ENCODE results near the gene LSM6. TPM values are rescaled to one million over a fixed set of nuclear protein-coding genes. Genes with fewer than 3 reads are reported as not detected.

The LSM6 gene
- total RNA-seq, 4 donors from 2014 or later = 17.6 to 66.0 (median 31.0) TPM

GRCh38 chr4:146183209-146183608 lies 7.7 kb downstream of the LSM6 start:
- no peak overlapping the region for H3K4me3 ChIP-seq
- peaks cover 0 to 45% (median 0%) of the 10 kb centered on the region in 3 donors for H3K36me3 ChIP-seq
- no peaks in the 10 kb centered on the region for H3K9me3 ChIP-seq
- H3K27me3 ChIP-seq = no peaks in the 10 kb centered on the region
- no peak overlapping the region for H3K27ac ChIP-seq
- H3K4me1 ChIP-seq = peaks cover 0 to 9% (median 0%) of the 10 kb centered on the region in 4 donors
- TF ChIP-seq CTCF (IDR thresholded peaks at IDR 0.05) (no peak), POLR2A (IDR thresholded peaks at IDR 0.05) (no peak)
- DNase-seq = no peak

GRCh38 chr4:146186041-146186440 lies 10.5 kb downstream of the LSM6 start:
- no peaks in the 10 kb centered on the region for H3K4me1 ChIP-seq
- no peak overlapping the region for H3K4me3 ChIP-seq
- H3K36me3 ChIP-seq = peaks cover 0 to 67% (median 0%) of the 10 kb centered on the region in 3 donors
- H3K27me3 ChIP-seq = no peaks in the 10 kb centered on the region
- H3K9me3 ChIP-seq = no peaks in the 10 kb centered on the region
- H3K27ac ChIP-seq = no peak overlapping the region
- TF ChIP-seq POLR2A (IDR thresholded peaks at IDR 0.05) = no peak
- no peak for TF ChIP-seq CTCF (IDR thresholded peaks at IDR 0.05)
- no peak for DNase-seq

GRCh38 chr4:146186596-146186995 lies 11.1 kb downstream of the LSM6 start:
- peaks cover 0 to 67% (median 0%) of the 10 kb centered on the region in 3 donors for H3K36me3 ChIP-seq
- no peaks in the 10 kb centered on the region for H3K4me1 ChIP-seq
- H3K4me3 ChIP-seq = no peak overlapping the region
- no peaks in the 10 kb centered on the region for H3K9me3 ChIP-seq
- no peak overlapping the region for H3K27ac ChIP-seq
- DNase-seq = no peak
- TF ChIP-seq CTCF (IDR thresholded peaks at IDR 0.05) (no peak), POLR2A (IDR thresholded peaks at IDR 0.05) (no peak)
- no peaks in the 10 kb centered on the region for H3K27me3 ChIP-seq

GRCh38 chr4:146190456-146190855 lies 14.9 kb downstream of the LSM6 start:
- H3K27me3 ChIP-seq = no peaks in the 10 kb centered on the region
- H3K9me3 ChIP-seq = no peaks in the 10 kb centered on the region
- no peak overlapping the region for H3K4me3 ChIP-seq
- H3K27ac ChIP-seq = no peak overlapping the region
- TF ChIP-seq POLR2A (IDR thresholded peaks at IDR 0.05) (no peak), CTCF (IDR thresholded peaks at IDR 0.05) (no peak)
- H3K4me1 ChIP-seq = no peaks in the 10 kb centered on the region
- H3K36me3 ChIP-seq = peaks cover 0 to 46% (median 0%) of the 10 kb centered on the region in 3 donors
- no peak for DNase-seq

GRCh38 chr4:146191766-146192458 lies 16.4 kb downstream of the LSM6 start:
- H3K4me1 ChIP-seq = no peaks in the 10 kb centered on the region
- no peak overlapping the region for H3K4me3 ChIP-seq
- peak overlapping the region in 3 of 4 donors; percentile 11 to 72 (median 49) for H3K27ac ChIP-seq
- peak in 2 of 3 donors; percentile 66 to 77 for DNase-seq
- TF ChIP-seq CTCF (IDR thresholded peaks at IDR 0.05) = peak in 3 of 6 experiments; percentile 60 to 68 (median 63)
- TF ChIP-seq POLR2A (IDR thresholded peaks at IDR 0.05) = no peak
- H3K36me3 ChIP-seq = peaks cover 0 to 33% (median 0%) of the 10 kb centered on the region in 3 donors
- no peaks in the 10 kb centered on the region for H3K9me3 ChIP-seq
- H3K27me3 ChIP-seq = no peaks in the 10 kb centered on the region

Data from Peyer's patch (tissue), 4 donors.